RPMI7951 (cell line): Measurements from ENCODE around the gene MAP4. TPM values are rescaled to one million over a fixed set of nuclear protein-coding genes. Genes with fewer than 3 reads are reported as not detected.
"Not testable (repeated sequence)": the region's sequence is repeated elsewhere in the genome, so short reads cannot be mapped to it uniquely, and the experiment has no call there.

ENCODE experiments used
- DNase-seq: peaks from one replicate; pipeline ENCODE4 v3.0.0-alpha.2; 2012; ENCODE audit warnings: low read depth
- total RNA-seq: library from RNA; depleted of rRNA; stranded (reverse); fragments of >200 nt; shearing (Covaris generic); gene quantifications from 2 replicates; pipeline ENCODE4 v1.2.3, GENCODE V29; 2014

The MAP4 gene
- total RNA-seq, 1 experiment from 2014 or later: 97.6 TPM

DNA sequence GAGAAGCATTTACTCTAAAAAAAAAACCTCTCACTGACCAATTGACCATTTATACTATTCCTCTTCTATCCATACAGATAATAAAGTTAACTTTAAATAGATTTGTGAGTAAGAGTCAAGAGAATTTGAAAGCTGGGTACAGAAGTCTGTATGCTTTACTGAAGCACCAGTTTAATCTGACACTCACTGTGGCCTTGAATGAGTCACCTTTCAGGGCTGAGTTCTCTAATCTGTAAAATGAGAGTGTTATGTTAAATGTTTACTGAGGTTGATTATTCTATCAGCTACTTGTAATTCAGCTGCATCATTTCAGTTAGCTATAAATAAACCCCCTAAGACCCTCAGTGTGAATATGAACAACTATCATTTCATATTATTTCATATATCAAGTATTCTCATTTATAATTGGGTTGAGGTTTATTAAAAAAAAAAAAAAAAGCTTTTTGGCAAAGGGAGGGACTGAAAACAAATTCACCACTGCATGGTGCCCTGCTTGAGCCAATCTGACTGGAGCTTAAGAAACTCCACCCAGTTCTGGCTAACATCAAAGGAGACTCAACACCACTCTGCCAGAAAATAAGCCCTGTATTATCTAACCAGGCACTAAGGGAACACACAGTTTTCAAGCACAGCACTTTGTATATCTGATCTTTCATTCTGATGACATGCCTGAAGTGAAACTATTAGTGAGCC lies 2.8 kb downstream of the MAP4 start:
- peak; percentile 78 for DNase-seq

DNA sequence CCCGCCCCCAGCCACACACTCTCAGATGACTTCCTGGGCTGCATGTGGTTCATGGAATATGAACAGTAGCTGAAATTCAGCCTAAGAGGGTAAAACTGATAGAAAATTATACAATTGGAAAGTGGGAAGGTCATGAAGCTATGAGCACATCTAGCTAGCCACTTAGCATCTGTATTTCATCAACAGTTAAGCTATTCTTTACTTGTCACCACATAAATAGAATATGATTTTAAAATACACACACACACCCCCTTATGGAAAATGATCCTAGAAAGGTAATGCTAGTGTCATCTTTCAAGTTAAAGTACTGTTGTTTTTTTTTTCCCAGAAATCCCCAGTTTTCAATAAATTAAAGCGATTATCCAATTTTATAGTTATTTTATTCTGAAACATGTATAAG lies 3.6 kb downstream of the MAP4 start:
- DNase-seq: no peak

DNA sequence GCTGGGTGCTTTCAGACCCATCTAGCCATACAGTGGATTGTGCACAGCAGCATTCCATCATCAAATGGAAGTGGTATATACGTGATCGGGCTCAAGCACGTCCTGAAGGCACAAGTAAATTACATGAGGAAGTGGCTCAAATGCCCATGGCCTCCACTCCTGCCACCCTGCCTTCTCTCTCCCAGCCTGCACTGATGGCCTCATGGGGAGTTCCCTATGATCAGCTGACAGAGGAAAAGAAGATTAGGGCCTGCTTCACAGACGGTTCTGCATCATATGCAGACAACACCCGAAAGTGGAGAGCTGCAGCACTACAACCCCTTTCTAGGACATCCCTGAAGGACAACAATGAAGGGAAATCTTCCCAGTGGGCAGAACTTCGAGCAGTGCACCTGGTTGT lies 8.2 kb downstream of the MAP4 start:
- not testable (repeated sequence) for DNase-seq

DNA sequence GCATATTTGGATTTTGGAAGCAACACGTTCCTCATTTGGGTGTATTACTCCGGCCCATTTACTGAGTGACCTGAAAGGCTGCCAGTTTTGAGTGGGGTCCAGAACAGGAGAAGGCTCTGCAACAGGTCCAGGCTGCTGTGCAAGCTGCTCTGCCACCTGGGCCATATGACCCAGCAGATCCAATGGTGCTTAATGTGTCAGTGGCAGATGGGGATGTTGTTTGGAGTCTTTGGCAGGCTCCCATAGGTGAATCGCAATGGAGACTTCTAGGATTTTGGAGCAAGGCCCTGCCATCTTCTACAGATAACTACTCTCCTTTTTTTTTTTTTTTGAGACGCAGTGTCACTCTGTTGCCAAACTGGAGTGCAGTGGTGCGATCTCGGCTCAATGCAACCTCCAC lies 8.9 kb downstream of the MAP4 start:
- not testable (repeated sequence) for DNase-seq

DNA sequence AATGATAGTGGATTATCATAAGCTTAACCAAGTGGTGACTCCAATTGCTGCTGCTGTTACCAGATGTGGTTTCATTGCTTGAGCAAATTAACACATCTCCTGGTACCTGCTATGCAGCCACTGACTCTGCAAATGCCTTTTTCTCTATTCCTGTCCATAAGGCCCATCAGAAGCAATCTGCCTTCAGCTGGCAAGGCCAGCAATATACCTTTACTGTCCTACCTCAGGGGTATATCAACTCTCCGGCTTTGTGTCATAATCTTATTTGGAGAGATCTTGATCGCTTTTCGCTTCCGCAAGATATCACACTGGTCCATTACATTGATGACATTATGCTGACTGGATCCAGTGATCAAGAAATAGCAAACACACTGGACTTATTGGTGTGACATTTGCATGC lies 9.4 kb downstream of the MAP4 start:
- DNase-seq: not testable (repeated sequence)

DNA sequence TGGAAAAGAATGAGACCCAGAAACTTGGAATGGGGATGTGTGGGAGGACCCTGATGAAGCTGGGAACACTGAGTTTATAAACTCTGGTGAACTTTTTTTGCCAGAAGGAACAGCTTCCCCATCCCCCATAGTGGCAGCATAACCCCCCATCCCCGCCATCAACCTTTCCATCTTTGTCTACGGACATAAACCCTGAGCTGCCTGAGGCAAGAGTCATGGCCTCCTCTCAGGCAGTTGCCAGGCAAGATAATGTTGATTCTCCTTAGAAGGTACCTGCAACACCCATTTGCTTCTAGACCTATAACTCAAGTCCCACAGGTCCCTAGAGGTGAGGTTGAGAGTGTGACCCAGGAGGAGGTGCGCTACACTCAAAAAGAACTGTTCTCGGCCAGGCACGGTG lies 11.5 kb downstream of the MAP4 start:
- no peak for DNase-seq

DNA sequence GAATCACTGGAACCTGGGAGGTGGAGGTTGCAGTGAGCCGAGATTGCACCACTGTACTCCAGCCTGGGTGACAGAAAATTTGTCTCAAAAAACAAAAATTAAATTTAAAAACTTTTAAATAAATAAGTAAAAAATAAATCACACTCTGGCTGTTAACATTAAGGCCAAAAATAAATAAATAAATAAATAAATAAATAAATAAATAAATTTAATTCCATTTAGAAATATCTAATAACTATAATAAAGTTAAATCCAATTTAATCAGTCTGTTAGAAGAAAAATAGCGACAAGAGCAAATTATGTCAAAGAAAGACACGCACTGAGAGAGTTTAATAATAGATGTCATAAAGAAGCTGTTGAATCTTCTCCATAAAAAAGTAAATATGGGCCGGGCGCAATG lies 13.4 kb downstream of the MAP4 start:
- DNase-seq: no peak

DNA sequence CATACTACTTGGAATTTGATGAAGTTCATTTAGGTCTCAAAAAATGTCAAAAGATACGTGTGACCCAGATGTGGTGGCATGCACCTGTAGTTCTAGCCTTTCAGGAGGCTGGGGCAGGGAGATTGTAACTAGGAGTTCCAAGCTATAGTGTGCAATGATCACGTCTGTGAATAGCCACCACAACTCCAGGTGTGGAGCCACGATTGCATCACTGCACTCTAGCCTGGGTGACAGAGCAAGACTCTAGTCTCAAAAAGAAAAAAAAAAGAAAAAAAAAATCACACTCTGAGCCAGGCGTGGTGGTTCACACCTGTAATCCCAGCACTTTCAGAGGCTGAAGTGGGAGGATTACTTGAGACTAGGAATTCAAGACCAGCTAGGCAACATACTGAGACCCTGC lies 14.2 kb downstream of the MAP4 start:
- DNase-seq: no peak

DNA sequence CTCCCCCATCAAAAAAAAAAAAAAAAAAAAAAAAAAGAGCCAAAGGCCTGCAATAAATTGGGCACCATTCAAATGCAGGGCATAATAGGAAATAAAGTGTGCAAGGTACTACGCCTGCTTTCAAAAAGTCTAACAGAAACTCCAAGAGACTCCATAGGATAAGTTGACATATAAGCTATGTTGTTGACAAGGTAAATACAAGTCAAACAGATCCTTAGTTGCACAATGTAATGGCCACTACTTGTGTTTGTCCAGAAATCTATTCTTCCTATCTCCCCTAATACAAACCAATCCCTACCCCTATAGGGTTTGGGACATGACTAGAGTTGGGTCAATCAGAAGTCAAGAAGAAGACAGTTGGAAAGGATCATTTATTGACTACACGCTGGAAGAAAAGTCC lies 16.0 kb downstream of the MAP4 start:
- DNase-seq: no peak

DNA sequence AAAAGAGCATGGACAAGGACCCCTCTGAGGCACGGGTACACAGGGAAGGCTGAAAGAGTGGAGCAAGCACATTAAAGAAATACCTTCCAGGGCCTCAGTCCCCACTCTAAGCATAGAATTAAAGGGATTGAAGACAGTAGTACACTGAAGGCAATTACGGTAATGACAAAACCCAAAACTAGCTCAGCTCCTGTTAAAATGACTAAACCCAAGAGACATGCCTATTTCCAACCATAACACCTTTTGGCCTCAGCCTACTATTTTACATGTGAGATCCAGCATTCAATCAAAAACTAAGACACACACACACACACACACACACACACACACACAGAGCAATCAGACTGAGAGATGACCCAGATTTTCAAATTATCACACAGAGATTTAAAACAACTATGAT lies 19.8 kb downstream of the MAP4 start:
- no peak for DNase-seq

DNA sequence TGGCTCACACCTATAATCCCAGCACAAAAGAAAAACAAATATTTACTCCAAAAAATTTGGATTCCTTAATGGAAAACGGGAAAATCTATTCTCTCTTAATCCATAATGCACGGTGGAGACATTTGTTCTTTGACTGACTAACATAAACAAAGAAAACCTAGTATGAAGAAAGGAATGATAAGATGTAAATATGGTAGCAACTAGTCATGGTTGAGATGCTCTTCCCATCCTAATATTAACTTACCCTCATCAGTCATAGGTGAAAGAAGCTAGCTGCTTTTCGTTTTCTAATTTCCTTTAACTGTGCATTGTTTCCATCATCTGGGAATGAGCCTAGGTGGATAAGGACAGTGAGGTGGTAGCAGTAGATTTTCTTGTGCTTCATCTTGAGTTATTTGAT lies 22.0 kb downstream of the MAP4 start:
- DNase-seq: no peak

DNA sequence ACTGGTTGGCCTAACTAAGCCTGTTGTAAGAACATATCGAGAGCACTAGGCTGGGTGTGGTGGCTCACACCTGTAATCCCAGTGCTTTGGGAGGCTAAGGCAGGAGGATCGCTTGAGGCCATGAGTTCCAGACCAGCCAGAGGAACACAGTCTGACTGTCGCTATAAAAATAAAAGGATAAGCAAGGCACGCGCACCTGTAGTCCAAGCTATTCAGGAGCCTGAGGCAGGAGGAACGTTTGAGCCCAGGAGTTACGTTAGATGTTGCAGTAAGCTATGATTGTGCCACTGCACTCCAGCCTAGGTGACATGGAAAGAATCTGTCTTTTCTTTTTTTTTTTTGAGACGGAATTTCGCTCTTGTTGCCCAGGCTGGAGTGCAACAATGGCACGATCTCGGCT lies 24.9 kb downstream of the MAP4 start:
- no peak for DNase-seq

DNA sequence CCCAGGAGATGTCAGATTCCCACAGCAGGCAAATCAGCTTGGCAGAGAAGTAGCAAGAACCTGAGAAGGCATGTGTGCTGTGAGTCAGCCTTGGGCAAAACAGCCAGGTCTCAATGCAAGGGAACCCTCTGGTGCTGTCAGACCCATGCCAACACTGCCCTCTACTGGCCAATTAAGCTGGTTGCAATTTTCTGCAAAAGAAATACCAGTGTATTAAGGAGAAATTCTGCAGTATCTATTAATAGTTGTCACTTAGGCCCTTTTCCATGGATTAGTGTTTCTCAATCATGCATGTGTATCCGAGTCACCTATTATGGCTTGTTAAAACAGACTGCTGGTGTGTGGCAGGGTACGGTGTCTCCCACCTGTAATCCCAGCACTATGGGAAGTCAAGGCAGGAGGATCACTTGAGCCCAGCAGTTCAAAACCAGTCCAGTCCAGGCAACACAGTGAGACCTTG lies 26.2 kb downstream of the MAP4 start:
- peak; percentile 90 for DNase-seq

DNA sequence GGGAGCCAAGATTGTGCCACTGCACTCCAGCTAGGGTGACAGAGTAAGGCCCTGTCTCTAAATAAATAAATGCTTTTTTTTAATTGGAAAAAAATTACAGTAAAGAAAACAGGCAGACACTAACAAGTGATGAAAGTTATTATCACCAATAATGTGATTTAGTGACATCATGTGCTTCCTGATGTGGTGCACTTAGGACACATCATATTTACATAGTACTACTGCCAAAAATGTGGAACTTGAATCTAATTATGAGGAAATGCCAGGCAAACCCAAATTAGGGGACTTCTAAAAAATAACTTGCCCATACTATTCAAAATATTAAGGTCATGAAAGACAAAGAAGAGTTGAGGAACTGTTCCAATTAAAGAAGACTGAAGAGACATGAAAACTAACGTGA lies 30.8 kb downstream of the MAP4 start:
- no peak for DNase-seq

DNA sequence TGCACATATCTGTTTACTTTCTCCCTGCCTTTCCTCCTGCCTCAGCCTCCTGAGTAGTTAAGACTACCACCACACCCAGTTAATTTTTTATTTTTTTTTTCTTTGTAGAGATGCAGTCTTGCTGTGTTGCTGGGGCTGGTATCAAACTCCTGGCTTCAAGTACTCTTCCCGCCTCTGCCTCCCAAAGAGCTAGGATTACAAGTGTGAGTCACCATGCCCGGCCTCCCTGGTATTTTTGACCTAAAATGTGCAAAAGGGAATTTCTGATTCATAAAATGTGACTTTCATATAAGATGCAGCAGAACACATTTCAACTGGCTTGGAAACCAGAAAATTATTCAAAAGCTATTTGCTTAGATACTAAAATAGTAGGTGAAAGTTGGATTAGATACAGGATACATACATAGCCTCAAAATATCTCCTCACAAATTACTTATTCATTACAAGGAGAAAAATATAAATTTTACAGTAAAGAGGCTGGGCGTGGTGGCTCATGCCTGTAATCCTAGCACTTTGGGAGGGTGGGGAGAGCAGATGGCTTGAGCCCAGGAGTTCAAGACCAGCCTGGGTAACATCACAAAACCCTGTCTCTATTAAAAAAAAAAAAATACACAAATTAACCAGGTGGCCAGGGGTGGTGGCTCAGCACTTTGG lies 32.0 kb downstream of the MAP4 start:
- DNase-seq: peak; percentile 73

DNA sequence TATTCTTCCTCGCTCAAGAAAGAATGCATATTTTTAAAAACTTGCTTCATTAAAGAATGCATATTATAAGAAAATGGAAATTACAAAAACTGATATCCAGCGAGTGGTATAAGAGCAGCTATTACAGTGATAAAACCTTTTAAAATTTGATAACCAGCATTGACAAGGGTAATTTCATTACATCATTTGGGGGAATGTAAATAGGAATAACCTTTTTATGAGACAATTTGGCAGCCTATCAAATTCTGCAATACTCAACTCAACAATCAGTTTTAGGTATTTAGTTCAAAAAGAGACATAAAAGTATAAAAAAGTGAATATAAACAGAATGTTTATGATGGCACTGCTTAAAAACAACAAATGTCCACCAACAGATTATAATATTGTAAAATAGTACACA lies 35.4 kb downstream of the MAP4 start:
- no peak for DNase-seq

DNA sequence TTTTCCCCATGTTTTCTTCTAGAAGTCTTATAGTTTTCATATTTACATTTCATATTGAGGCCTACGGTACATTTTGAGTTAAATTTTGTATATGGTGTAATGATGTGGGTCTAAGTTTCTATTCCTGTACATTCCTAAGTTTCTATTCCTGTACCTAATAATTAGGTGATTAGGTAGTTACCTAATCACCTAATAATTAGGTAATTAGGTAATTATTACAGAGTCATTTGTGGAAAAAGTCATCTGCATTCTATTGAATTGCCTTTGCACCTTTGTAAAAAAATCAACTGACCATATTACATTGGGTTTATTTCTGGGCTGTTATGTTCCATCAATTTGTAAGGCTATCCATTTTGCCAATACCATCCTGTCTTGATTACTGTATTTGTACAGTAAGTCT lies 37.1 kb downstream of the MAP4 start:
- DNase-seq: no peak

DNA sequence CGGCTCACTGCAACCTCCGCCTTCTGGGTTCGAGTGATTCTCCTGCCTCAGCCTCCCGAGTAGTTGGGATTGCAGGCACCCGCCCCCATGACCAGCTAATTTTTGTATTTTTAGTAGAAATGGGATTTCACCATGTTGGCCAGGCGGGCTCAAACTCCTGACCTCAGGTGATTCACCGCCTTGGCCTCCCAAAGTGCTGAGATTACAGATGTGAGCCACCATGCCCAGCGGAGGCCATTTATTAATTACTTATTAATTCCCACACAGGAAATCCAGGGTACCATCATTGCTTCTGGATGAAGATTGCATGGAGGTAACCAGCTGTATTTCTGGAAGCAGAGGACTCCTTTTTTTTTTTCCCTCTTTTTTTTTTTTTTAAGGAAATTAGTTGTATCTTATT lies 37.8 kb downstream of the MAP4 start:
- DNase-seq: no peak

DNA sequence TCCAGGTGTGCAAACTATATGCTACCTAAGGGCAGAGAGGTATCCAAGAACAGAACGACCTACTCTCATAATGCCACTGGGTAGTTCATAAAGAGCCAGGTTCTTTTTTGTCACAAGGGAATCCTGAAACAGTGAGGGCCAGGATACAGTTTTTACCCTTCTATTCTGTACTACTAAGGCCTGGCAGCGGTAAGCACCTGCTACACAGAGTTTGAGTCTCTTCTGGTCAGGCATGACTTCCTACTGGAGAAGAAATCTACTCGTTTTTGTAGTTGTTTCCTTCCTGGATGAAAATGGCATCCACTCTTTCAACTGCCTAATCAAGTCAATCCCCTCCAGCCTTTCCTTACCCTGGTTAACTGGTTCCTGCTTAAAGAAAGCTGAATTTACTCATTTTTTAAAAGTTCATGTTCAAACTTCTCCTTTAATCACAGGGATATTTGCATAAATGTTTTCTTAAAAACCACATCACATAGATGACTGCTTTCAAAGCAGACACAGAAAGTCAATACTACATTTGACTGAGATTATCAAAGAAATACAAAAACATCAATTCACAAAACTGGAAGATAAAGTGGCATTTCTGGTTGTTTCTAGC lies 40.0 kb downstream of the MAP4 start:
- DNase-seq: no peak

DNA sequence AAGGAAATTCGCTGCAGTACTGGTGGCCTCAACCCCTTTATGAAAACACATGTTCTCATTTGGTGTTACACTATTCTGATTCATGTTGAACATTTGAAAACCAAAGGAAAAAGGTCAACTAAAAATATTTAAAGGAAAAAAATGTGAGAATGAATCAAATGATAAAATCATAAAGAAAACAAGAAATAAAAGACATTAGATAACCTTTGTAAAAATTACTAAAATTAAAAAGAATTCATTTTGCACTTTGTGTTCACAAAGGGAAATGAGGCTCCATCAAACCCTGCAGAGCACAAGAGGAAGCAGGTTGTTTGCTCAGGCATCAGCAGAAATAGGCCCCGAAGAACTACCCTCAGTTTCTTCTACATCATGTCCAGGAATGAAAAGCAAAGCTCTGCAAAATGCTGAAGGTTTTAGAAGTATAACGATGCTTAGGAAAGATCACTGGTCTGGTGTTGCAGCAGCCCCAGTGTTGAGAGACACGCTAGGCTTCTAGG lies 41.2 kb downstream of the MAP4 start:
- no peak for DNase-seq

DNA sequence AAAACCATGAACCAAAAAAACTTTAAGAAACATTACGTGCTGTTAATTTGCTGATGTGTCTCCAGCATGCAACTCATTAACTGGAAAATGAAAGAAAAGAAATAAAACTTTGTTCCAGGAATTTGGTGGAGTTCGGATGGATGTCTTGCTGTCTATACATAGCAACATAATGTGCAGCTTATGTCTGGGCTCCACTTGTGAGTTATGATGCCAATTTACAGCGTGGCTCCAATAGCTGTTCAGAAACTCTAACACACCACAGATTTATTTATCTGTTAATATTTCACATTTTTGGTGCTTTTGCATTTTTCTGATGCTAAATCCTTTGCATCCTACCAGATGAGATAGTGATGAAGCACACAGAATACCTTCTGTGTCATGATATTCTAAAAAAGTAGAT lies 45.1 kb downstream of the MAP4 start:
- DNase-seq: no peak

DNA sequence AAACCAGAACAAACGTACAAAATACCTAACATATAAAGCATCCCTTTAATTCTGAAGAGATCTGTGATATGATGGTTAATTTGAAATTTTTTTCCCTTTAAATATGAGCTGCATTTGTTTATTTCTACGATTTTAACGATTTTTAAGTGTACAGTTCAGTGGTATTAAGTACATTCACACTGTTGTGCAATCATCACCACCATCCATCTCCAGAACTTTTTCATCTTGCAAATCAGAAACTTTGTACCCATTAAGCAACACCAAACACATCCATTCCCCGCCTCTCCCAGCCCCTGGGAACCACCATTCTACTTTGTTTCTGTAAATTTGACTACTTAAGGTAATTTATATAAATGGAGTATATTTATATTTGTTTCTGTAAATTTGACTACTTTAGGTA lies 51.5 kb downstream of the MAP4 start:
- no peak for DNase-seq
